Measurements from ENCODE around the gene FBXO47. TPM values are rescaled to one million over a fixed set of nuclear protein-coding genes. Genes with fewer than 3 reads are reported as not detected.
"Not testable (repeated sequence)": the region's sequence is repeated elsewhere in the genome, so short reads cannot be mapped to it uniquely, and the experiment has no call there.

The FBXO47 gene
- total RNA-seq, 2 experiments from 2014 or later: not detected

DNA sequence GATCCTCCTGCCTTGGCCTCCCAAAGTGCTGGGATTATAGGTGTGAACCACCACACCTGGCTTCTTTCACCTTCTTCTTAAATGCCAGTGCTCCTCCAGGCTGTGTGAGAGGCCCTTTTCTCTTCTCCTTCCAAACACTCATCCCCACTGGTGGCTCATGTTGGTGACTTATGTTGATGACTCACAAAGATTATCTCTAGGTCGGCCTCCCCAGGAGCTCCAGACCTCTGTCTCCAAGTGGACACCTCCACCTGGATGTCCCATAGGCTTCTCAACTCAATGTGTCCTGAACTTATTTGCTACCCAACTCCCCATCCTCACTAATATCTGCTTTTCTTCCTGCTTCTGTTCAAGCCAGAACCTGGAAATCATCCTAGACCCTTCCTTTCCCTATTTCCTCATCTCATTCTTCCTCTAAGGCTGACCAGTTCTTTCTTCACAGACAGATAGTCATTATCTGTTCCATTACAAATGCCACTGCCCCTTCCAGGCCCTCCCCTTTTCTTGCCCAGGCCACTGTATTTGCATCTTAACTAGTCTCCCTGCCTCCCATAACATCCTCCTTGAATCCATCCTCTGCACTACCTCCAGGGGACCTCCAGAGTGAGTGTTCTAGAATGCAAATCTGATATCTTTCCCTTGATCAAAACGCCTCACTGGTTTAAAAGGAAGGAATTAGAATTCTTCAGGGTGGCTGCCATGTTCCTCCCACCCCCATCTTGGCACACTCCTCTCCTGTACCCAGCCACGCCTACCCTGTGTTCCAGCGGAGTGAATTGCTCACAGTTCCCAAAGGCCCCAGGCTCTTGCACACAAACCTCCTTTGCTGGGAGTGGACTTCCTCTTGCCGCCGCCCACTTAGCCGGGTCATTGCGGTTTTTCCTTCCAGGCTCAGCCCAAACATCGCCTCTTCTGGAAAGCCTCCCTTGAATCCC lies 34.8 kb upstream of the FBXO47 start:
- no peak overlapping the region for H3K27ac Mint-ChIP-seq
- ChIA-PET POLR2A (no interaction called here), CTCF (interaction anchor here (0.7 to 1.0 kb wide), 2 partner anchors 15 to 19 kb away, joined by 3 read pairs; no protein-coding TSS in a partner anchor)
- H3K27me3 Mint-ChIP-seq: peaks cover 3% of the 10 kb centered on the region
- H3K4me1 Mint-ChIP-seq: peaks cover 28% of the 10 kb centered on the region
- DNase-seq: no peak
- peaks cover 9% of the 10 kb centered on the region for H3K36me3 Mint-ChIP-seq (ENCODE audit: low read depth)
- peaks cover 7% of the 10 kb centered on the region for H3K9me3 Mint-ChIP-seq
- no peak overlapping the region for H3K4me3 Mint-ChIP-seq

DNA sequence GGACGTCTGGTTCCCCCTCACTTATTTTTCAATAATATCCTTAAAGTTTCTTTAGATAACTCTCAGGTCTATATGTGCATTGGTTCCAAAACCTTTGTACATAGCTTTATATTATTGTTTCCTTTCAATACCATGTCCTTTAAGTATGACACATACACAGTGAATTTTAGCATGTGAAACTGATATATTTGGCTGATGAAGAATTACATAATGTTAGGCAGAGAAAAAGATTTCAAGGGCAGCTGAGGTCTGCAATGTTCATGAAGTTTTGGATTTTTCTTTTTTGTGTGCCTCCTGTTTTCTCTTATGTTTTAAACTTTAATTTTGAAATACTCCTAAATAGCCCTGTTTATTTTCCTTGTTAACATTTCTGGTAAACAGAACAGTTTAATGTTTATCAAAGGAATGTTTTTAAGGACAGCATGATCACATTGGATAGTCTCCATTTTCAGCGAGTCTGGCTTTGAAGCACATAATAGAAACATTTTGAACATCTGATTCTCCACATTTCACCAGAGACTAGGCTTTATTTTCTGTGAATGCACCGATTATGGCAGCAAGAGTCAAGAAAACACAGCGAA lies 32.9 kb upstream of the FBXO47 start:
- Mint-ChIP-seq H3K4me3 (no peak overlapping the region), H3K36me3 (ENCODE audit: low read depth) (peaks cover 12% of the 10 kb centered on the region), H3K4me1 (peaks cover 28% of the 10 kb centered on the region), H3K9me3 (peaks cover 16% of the 10 kb centered on the region), H3K27me3 (peaks cover 3% of the 10 kb centered on the region), H3K27ac (no peak overlapping the region)
- POLR2A ChIA-PET: no interaction called here
- CTCF ChIA-PET: interaction anchor here (0.5 to 1.7 kb wide), 5 partner anchors 9 to 153 kb away, joined by 3 to 6 read pairs (median 4); no protein-coding TSS in a partner anchor
- DNase-seq: no peak

DNA sequence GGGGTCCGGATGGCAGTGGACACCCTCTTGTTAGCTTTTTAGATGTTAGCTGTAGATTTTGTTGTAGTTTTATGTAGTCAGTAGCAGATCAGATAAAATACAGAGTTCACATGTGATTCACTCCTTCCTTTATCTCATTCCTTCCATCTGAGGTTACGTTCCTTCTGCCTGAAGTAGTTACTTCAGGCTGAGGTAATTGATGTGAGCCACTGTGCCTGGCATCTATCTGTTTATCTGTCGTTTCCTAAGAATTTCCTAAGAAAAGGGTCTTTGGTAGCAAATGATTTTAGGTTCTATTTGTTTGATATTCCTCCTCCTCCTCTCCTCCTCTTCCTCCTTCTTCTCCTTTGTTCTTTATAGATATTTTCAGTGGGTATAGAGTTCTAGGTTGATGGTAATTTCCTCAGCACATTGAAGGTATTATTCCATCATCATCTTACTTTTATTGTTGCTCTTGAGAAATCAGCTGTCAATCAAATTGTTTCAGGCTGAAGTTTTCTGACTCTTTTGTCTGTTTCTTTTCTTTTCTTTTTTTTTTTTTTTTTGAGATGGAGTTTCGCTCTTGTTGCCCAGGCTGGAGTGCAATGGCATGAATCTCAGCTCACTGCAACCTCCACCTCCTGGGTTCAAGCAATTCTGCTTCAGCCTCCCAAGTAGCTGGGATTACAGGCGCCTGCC lies 29.6 kb upstream of the FBXO47 start:
- H3K4me1 Mint-ChIP-seq: peaks cover 2% of the 10 kb centered on the region
- H3K27ac Mint-ChIP-seq: no peak overlapping the region
- peaks cover 15% of the 10 kb centered on the region for H3K9me3 Mint-ChIP-seq
- ChIA-PET POLR2A (no interaction called here), CTCF (interaction anchor here (0.6 to 0.9 kb wide), 4 partner anchors 51 to 179 kb away, joined by 3 to 5 read pairs (median 3); no protein-coding TSS in a partner anchor)
- peaks cover 3% of the 10 kb centered on the region for H3K27me3 Mint-ChIP-seq
- H3K4me3 Mint-ChIP-seq: no peak overlapping the region
- peaks cover 12% of the 10 kb centered on the region for H3K36me3 Mint-ChIP-seq (ENCODE audit: low read depth)
- no peak for DNase-seq

DNA sequence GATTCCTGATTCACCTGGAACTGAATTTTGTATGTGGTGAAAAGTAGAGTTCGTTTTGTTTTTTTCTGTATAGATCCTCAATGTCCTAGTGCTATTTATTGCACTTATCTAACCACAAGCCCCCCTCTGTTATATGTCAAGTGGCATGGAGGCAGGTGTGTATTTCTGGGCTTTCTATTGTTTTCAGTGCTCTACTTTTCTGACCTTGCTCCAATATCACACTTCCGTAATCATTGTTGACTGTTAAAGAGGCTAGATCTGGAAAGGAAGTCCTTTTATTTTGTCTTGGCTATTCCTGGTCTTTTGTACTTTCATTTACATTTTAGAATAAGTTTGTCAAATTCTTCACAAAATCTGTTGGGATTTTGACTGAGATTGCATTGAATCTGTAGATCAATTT lies 26.8 kb upstream of the FBXO47 start:
- CTCF ChIA-PET: interaction anchor here (0.6 to 0.8 kb wide), 2 partner anchors 159 to 1543 kb away, joined by 3 read pairs; no protein-coding TSS in a partner anchor
- H3K4me1 Mint-ChIP-seq: no peaks in the 10 kb centered on the region
- H3K27me3 Mint-ChIP-seq: no peaks in the 10 kb centered on the region
- H3K27ac Mint-ChIP-seq: no peak overlapping the region
- no peak overlapping the region for H3K4me3 Mint-ChIP-seq
- H3K9me3 Mint-ChIP-seq: peaks cover 12% of the 10 kb centered on the region
- peaks cover 11% of the 10 kb centered on the region for H3K36me3 Mint-ChIP-seq (ENCODE audit: low read depth)
- no peak for DNase-seq
- POLR2A ChIA-PET: no interaction called here

DNA sequence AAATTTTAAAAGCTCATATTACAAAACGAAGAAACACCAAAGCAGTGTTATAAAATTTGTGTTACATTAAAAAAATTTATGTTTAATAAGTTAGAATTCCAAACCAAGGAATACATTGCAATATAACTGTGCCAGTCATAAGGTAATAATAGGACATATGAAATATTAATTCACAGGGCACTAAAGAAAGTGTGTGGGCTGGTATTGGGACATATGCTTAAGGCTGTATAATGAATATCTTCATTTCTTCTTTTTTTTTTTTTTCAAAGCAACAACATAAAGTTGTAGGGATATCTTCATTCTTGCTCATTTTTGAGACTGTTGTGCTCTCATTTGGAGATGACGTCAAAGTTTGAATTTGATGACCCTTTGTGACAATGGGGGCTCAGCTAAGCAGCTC lies 17.5 kb upstream of the FBXO47 start:
- no peak overlapping the region for H3K27ac Mint-ChIP-seq
- no peaks in the 10 kb centered on the region for H3K36me3 Mint-ChIP-seq (ENCODE audit: low read depth)
- DNase-seq: no peak
- H3K4me3 Mint-ChIP-seq: no peak overlapping the region
- H3K27me3 Mint-ChIP-seq: peaks cover 3% of the 10 kb centered on the region
- H3K9me3 Mint-ChIP-seq: no peaks in the 10 kb centered on the region
- POLR2A ChIA-PET: no interaction called here
- CTCF ChIA-PET: interaction anchor here (0.6 to 5.0 kb wide), 6 partner anchors 13 to 186 kb away, joined by 3 to 66 read pairs (median 4); partner anchors contain the start of gene PLXDC1
- H3K4me1 Mint-ChIP-seq: peaks cover 9% of the 10 kb centered on the region

DNA sequence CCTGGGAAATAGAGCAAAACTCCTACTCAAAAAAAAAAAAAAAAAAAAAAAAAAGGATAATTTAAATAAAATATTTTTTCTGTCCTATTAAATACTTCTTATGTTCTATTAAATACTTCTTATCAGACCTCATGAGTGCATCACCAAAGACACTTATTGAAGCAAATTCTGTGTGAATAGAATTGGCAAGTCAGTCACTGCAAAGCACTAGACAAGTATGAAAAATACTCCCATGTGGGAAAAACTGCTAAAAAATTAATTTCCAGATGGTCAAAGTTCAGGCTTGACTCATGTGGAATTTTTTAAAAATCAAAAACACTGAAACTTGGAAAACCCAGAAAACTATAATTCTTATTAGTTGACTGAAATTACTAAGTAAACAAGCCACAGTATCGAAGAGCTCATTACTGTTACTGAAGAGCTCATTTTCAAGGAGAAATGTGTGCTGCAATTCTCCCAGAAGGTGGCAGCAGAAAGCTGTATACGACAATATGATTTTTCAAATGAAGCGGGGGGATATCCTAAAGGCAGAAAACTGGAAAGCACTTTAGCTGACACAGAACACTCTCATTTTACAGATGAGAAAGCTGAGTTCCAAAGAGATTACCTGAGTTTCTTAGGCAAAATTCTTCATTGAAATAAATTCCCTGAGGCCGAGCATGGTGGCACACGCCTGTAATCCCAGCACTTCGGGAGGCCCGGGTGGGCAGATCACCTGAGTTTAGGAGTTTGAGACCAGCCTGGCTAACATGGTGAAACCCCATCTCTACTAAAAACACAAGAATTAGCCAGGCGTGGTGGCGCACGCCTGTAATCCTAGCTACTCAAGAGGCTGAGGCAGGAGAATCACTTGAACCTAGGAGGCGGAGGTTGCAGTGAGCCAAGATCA lies 15.9 kb upstream of the FBXO47 start:
- Mint-ChIP-seq H3K9me3 (no peaks in the 10 kb centered on the region), H3K27ac (no peak overlapping the region), H3K4me1 (peaks cover 9% of the 10 kb centered on the region), H3K4me3 (no peak overlapping the region), H3K36me3 (ENCODE audit: low read depth) (no peaks in the 10 kb centered on the region), H3K27me3 (peaks cover 3% of the 10 kb centered on the region)
- DNase-seq: peak; percentile 68
- ChIA-PET POLR2A (interaction anchor here (0.6 to 1.0 kb wide), 2 partner anchors 169 to 170 kb away, joined by 3 read pairs; no protein-coding TSS in a partner anchor), CTCF (interaction anchor here (0.6 to 5.0 kb wide), 30 partner anchors 10 to 261 kb away, joined by 3 to 66 read pairs (median 3); partner anchors contain the start of gene PLXDC1)

DNA sequence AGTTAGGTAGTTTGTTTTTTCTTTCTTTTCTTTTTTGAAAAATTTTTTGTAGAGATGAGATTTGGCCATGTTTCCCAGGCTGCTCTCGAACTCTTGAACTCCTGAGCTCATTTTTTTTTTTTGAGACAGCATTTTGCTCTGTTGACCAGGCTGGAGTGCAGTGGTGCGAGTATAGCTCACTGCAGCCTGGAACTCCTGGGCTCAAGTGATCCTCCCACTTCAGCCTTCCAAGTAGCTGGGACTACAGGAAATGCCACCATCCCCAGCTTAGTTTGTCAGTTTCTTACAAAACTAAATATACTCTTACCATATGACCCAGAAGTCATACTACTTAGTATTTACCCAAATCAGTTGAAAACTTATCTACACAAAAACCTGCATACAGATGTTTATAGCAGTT lies 14.4 kb upstream of the FBXO47 start:
- ChIA-PET POLR2A (interaction anchor here (0.6 kb wide), 1 partner anchor 47 kb away, joined by 4 read pairs; no protein-coding TSS in a partner anchor), CTCF (interaction anchor here (0.6 to 5.0 kb wide), 3 partner anchors 8 to 171 kb away, joined by 3 to 66 read pairs (median 3); partner anchors contain the start of gene PLXDC1)
- no peak for DNase-seq
- Mint-ChIP-seq H3K27ac (no peak overlapping the region), H3K4me1 (peaks cover 9% of the 10 kb centered on the region), H3K9me3 (no peaks in the 10 kb centered on the region), H3K4me3 (no peak overlapping the region), H3K36me3 (ENCODE audit: low read depth) (no peaks in the 10 kb centered on the region), H3K27me3 (peaks cover 3% of the 10 kb centered on the region)

DNA sequence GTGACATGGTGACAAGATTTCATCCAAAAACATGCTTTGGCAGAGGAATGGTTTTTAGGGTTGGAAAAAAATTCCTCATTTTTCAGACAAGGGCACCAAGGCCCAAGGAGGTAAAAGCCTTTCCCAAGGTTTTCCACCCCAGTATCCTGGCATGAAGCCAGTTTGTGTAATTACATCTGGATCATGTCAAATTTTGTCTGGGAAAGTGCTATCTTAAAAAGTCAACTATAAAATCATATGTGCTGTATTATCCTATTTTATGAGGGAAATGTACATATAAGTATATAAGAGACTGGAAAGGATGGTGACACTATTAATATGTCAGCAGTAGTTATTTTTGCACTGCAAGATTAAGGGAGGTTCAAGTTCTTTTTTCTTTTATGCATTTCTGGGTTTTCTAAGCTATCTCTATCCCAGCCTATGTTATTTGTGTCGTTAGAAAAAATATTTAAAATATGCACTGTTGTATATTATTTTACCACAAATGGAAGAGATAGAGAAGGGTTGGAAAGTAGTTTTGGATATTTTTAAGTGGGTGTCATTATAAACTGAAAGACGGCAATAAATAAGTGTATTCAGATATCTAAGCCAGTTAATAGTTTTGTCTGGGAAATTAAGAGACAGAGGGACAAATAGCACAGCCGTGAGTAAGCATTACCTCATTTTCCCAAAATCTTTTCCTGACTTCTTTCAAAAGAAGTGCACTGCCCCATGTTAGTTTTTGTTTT lies 13.5 kb upstream of the FBXO47 start:
- no peak for DNase-seq
- CTCF ChIA-PET: interaction anchor here (1.0 to 5.0 kb wide), 2 partner anchors 172 to 194 kb away, joined by 3 to 66 read pairs; partner anchors contain the start of gene PLXDC1
- no peaks in the 10 kb centered on the region for H3K9me3 Mint-ChIP-seq
- H3K4me3 Mint-ChIP-seq: no peak overlapping the region
- POLR2A ChIA-PET: no interaction called here
- H3K27me3 Mint-ChIP-seq: peaks cover 3% of the 10 kb centered on the region
- H3K36me3 Mint-ChIP-seq (ENCODE audit: low read depth): no peaks in the 10 kb centered on the region
- H3K27ac Mint-ChIP-seq: no peak overlapping the region
- peaks cover 15% of the 10 kb centered on the region for H3K4me1 Mint-ChIP-seq

DNA sequence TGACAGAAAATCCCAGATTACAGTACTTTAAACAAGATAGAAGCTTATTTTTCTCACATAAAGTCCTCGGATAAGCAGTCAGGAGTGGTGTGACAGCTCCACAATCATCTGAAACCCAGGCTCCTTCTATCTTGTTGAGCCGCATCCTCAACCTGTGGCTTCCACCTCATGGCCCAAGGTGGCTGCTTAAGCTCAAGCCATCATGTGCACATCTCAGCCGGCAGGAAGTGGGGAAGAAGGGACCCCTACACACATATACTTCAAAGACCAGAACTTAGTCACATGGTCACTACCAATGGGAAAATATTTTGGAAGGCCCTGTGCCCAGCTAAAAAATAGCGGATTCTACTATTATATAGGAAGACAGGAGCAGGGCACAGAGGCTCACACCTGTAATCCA lies 11.0 kb upstream of the FBXO47 start:
- Mint-ChIP-seq H3K36me3 (ENCODE audit: low read depth) (no peaks in the 10 kb centered on the region), H3K4me1 (peaks cover 15% of the 10 kb centered on the region), H3K27ac (no peak overlapping the region), H3K27me3 (peaks cover 3% of the 10 kb centered on the region), H3K9me3 (no peaks in the 10 kb centered on the region), H3K4me3 (no peak overlapping the region)
- DNase-seq: no peak
- ChIA-PET POLR2A (no interaction called here), CTCF (interaction anchor here (0.7 to 5.7 kb wide), 2 partner anchors 175 to 184 kb away, joined by 3 to 20 read pairs; no protein-coding TSS in a partner anchor)

DNA sequence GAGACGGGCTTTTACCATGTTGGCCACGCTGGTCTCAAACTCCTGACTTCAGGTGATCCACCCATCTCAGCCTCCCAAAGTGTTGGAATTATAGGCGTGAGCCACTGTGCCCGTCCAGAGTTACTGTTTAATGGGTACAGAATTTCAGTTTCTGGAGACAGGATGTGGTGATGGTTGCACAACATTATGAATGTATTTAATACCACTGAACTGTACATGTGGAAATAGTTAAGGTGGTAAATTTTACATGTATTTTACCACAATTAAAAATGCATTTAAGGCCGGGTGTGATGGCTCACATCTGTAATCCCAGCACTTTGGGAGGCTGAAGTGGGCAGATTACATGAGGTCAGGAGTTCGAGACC lies 9.0 kb upstream of the FBXO47 start:
- H3K27ac Mint-ChIP-seq: peak overlapping the region; percentile 36
- H3K9me3 Mint-ChIP-seq; H3K4me3 Mint-ChIP-seq; H3K27me3 Mint-ChIP-seq; H3K4me1 Mint-ChIP-seq; H3K36me3 Mint-ChIP-seq (ENCODE audit: low read depth); POLR2A ChIA-PET: not testable (repeated sequence)
- CTCF ChIA-PET: interaction anchor here (0.6 to 5.7 kb wide), 3 partner anchors 177 to 296 kb away, joined by 4 to 20 read pairs (median 5); no protein-coding TSS in a partner anchor
- DNase-seq: peak; percentile 32

DNA sequence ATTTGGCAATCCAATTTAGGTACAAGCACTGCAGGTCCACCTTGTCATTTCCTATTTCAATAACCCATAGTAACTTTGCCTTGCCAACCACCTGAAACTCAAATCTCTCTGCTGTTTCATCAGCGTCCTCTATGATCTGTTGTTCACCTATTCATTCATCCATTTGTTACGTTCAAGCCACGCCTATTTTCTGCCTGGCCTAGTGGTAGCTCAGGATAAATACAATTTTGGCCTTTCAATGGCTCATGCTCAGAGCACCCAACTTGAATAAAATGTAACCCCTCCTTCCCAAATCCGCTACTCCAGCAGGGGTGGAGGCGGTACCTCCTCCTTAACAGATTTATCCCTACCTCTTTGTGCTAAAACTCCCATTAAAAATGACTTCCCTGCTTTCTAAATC lies 3.6 kb upstream of the FBXO47 start:
- no peaks in the 10 kb centered on the region for H3K36me3 Mint-ChIP-seq (ENCODE audit: low read depth)
- H3K4me1 Mint-ChIP-seq: peaks cover 18% of the 10 kb centered on the region
- H3K27me3 Mint-ChIP-seq: peaks cover 5% of the 10 kb centered on the region
- CTCF ChIA-PET: no interaction called here
- no peak overlapping the region for H3K27ac Mint-ChIP-seq
- POLR2A ChIA-PET: no interaction called here
- no peak for DNase-seq
- H3K4me3 Mint-ChIP-seq: no peak overlapping the region
- no peaks in the 10 kb centered on the region for H3K9me3 Mint-ChIP-seq
